ENCODE measurements around the gene CACNA1E.

Gene CACNA1E

GRCh38 chr1:181768211-181768929 is 285.1 kb downstream of the CACNA1E start:
- TF ChIP-seq ISL1 (CRISPR knock-in tag; IDR thresholded peaks at IDR 0.05) (no peak), BACH2 (CRISPR knock-in tag; IDR thresholded peaks at IDR 0.05; ENCODE audit: borderline replicate concordance) (no peak), ZNF70 (CRISPR knock-in tag; IDR thresholded peaks at IDR 0.05) (no peak), ZFP30 (CRISPR knock-in tag; IDR thresholded peaks at IDR 0.05) (no peak), TSHZ2 (CRISPR knock-in tag; IDR thresholded peaks at IDR 0.05) (no peak), PPARA (CRISPR knock-in tag; IDR thresholded peaks at IDR 0.05; ENCODE audit: borderline replicate concordance) (no peak), TOX (CRISPR knock-in tag; IDR thresholded peaks at IDR 0.05; ENCODE audit: borderline replicate concordance) (no peak), TCF4 (CRISPR knock-in tag; IDR thresholded peaks at IDR 0.05; ENCODE audit: borderline replicate concordance) (no peak), SNAI2 (CRISPR knock-in tag; IDR thresholded peaks at IDR 0.05) (no peak), ZNF8 (CRISPR knock-in tag; IDR thresholded peaks at IDR 0.05) (no peak), ZFP3 (CRISPR knock-in tag; IDR thresholded peaks at IDR 0.05) (no peak)
- TF ChIP-seq, protein P1, sequence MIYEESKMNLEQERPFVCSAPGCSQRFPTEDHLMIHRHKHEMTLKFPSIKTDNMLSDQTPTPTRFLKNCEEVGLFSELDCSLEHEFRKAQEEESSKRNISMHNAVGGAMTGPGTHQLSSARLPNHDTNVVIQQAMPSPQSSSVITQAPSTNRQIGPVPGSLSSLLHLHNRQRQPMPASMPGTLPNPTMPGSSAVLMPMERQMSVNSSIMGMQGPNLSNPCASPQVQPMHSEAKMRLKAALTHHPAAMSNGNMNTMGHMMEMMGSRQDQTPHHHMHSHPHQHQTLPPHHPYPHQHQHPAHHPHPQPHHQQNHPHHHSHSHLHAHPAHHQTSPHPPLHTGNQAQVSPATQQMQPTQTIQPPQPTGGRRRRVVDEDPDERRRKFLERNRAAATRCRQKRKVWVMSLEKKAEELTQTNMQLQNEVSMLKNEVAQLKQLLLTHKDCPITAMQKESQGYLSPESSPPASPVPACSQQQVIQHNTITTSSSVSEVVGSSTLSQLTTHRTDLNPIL (CRISPR knock-in tag; IDR thresholded peaks at IDR 0.05; ENCODE audit: low read depth): no peak
- TF ChIP-seq, protein P2, sequence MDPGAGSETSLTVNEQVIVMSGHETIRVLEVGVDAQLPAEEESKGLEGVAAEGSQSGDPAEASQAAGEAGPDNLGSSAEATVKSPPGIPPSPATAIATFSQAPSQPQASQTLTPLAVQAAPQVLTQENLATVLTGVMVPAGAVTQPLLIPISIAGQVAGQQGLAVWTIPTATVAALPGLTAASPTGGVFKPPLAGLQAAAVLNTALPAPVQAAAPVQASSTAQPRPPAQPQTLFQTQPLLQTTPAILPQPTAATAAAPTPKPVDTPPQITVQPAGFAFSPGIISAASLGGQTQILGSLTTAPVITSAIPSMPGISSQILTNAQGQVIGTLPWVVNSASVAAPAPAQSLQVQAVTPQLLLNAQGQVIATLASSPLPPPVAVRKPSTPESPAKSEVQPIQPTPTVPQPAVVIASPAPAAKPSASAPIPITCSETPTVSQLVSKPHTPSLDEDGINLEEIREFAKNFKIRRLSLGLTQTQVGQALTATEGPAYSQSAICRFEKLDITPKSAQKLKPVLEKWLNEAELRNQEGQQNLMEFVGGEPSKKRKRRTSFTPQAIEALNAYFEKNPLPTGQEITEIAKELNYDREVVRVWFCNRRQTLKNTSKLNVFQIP (CRISPR knock-in tag; IDR thresholded peaks at IDR 0.05; ENCODE audit: borderline replicate concordance, low read depth): no peak
- TF ChIP-seq, protein P3, sequence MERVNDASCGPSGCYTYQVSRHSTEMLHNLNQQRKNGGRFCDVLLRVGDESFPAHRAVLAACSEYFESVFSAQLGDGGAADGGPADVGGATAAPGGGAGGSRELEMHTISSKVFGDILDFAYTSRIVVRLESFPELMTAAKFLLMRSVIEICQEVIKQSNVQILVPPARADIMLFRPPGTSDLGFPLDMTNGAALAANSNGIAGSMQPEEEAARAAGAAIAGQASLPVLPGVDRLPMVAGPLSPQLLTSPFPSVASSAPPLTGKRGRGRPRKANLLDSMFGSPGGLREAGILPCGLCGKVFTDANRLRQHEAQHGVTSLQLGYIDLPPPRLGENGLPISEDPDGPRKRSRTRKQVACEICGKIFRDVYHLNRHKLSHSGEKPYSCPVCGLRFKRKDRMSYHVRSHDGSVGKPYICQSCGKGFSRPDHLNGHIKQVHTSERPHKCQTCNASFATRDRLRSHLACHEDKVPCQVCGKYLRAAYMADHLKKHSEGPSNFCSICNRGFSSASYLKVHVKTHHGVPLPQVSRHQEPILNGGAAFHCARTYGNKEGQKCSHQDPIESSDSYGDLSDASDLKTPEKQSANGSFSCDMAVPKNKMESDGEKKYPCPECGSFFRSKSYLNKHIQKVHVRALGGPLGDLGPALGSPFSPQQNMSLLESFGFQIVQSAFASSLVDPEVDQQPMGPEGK (CRISPR knock-in tag; IDR thresholded peaks at IDR 0.05; ENCODE audit: borderline replicate concordance): no peak
- ATAC-seq: no peak

DNA sequence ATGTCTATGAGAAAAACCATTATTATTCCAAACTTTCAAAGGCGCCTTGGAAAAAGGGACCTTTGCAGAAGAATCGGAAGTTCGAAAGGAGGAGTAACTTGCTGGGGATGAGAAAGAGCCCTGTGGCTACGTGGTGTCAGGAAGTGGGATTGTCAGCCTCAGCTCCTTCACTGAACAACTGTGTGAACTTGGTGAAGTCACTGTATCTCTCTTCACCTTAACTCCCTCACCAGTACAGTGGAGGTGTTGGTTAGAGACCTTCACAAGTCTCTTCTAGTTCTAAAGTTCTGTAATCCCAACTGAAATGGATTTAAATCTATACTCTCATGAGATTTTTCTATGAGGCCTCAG is 285.6 kb downstream of the CACNA1E start:
- ATAC-seq: no peak
- no peak for TF ChIP-seq ZNF8 (CRISPR knock-in tag; IDR thresholded peaks at IDR 0.05)
- TF ChIP-seq, protein P2 (CRISPR knock-in tag; IDR thresholded peaks at IDR 0.05; ENCODE audit: borderline replicate concordance, low read depth): no peak
- TF ChIP-seq ZFP3 (CRISPR knock-in tag; IDR thresholded peaks at IDR 0.05): no peak
- no peak for TF ChIP-seq TOX (CRISPR knock-in tag; IDR thresholded peaks at IDR 0.05; ENCODE audit: borderline replicate concordance)
- TF ChIP-seq ISL1 (CRISPR knock-in tag; IDR thresholded peaks at IDR 0.05): no peak
- no peak for TF ChIP-seq TSHZ2 (CRISPR knock-in tag; IDR thresholded peaks at IDR 0.05)
- no peak for TF ChIP-seq ZC3H10 (CRISPR knock-in tag; IDR thresholded peaks at IDR 0.05)
- no peak for TF ChIP-seq SNAI2 (CRISPR knock-in tag; IDR thresholded peaks at IDR 0.05)
- TF ChIP-seq, protein P1 (CRISPR knock-in tag; IDR thresholded peaks at IDR 0.05; ENCODE audit: low read depth): no peak
- TF ChIP-seq, protein P3 (CRISPR knock-in tag; IDR thresholded peaks at IDR 0.05; ENCODE audit: borderline replicate concordance): no peak
- TF ChIP-seq RARB (CRISPR knock-in tag; IDR thresholded peaks at IDR 0.05): no peak
- TF ChIP-seq BACH2 (CRISPR knock-in tag; IDR thresholded peaks at IDR 0.05; ENCODE audit: borderline replicate concordance): no peak
- TF ChIP-seq ZFP30 (CRISPR knock-in tag; IDR thresholded peaks at IDR 0.05): no peak
- TF ChIP-seq ESRRG (CRISPR knock-in tag; IDR thresholded peaks at IDR 0.05): no peak
- no peak for TF ChIP-seq ARNTL (CRISPR knock-in tag; IDR thresholded peaks at IDR 0.05; ENCODE audit: borderline replicate concordance, low read depth)
- TF ChIP-seq ZNF70 (CRISPR knock-in tag; IDR thresholded peaks at IDR 0.05): no peak
- TF ChIP-seq CSDC2 (CRISPR knock-in tag; IDR thresholded peaks at IDR 0.05): no peak

Measured in SK-N-SH treated with all-trans-retinoic acid at 6 μM for 48 hours (cell line).